HEK293T (cell line): ENCODE results near the gene TOB1.
"Not testable (repeated sequence)": the region's sequence is repeated elsewhere in the genome, so short reads cannot be mapped to it uniquely, and the experiment has no call there.

Source experiments
- CTCF ChIA-PET: fragments of 350-600 bp; formaldehyde crosslinking; extraction: SDS; loops from one replicate; lab custom pipeline; 2021; ENCODE audit warnings: antibody characterized with exemption, inconsistent platforms; lab: Yijun Ruan, JAX
- POLR2A ChIA-PET: fragments of 350-600 bp; formaldehyde crosslinking; extraction: SDS; loops from one replicate; lab custom pipeline; 2020; ENCODE audit warnings: antibody characterized with exemption, inconsistent platforms; lab: Yijun Ruan, JAX
- DNase-seq: peaks from one replicate; pipeline ENCODE4 v3.0.0; 2012; ENCODE audit warnings: mixed read lengths; ENCODE audit errors: extremely low spot score
- ARNT ChIP-seq: fragments of 450-650 bp; IDR thresholded peaks from 2 replicates; pipeline ENCODE4 v1.6.1; 2017; ENCODE audit warnings: mild to moderate bottlenecking
- BHLHE40 ChIP-seq: fragments of 450-650 bp; IDR thresholded peaks from 2 replicates; pipeline ENCODE4 v1.6.1; 2016; ENCODE audit warnings: mild to moderate bottlenecking, moderate library complexity, borderline replicate concordance
- CTBP1 ChIP-seq: fragments of 450-650 bp; IDR thresholded peaks from 2 replicates; pipeline ENCODE4 v1.6.1; 2016; ENCODE audit warnings: borderline replicate concordance
- ELF4 ChIP-seq: fragments of 450-650 bp; IDR thresholded peaks from 2 replicates; pipeline ENCODE4 v1.6.1; 2017; ENCODE audit warnings: antibody characterized with exemption
- FOXA1 ChIP-seq: fragments of 450-650 bp; IDR thresholded peaks from 2 replicates; pipeline ENCODE4 v1.6.1; 2016; ENCODE audit warnings: mild to moderate bottlenecking
- FOXK2 ChIP-seq: fragments of 450-650 bp; IDR thresholded peaks from 2 replicates; pipeline ENCODE4 v1.6.1; 2016; ENCODE audit warnings: mild to moderate bottlenecking
- FOXM1 ChIP-seq: fragments of 450-650 bp; IDR thresholded peaks from 2 replicates; pipeline ENCODE4 v1.6.1; 2017; ENCODE audit warnings: mild to moderate bottlenecking, borderline replicate concordance
- HDGF ChIP-seq: fragments of 450-650 bp; IDR thresholded peaks from 2 replicates; pipeline ENCODE4 v1.6.1; 2017; ENCODE audit warnings: antibody characterized with exemption, borderline replicate concordance
- L3MBTL2 ChIP-seq: fragments of 450-650 bp; conservative IDR thresholded peaks from 2 replicates; pipeline ENCODE4 v1.6.1; 2016; ENCODE audit warnings: mild to moderate bottlenecking
- LEF1 ChIP-seq: fragments of 450-650 bp; IDR thresholded peaks from 2 replicates; pipeline ENCODE4 v1.6.1; 2017; ENCODE audit warnings: mild to moderate bottlenecking, borderline replicate concordance
- NFRKB ChIP-seq: fragments of 450-650 bp; IDR thresholded peaks from 2 replicates; pipeline ENCODE4 v1.6.1; 2016; ENCODE audit warnings: mild to moderate bottlenecking, moderate library complexity
- PKNOX1 ChIP-seq: fragments of 450-650 bp; IDR thresholded peaks from 2 replicates; pipeline ENCODE4 v1.6.1; 2016
- SP1 ChIP-seq: fragments of 450-650 bp; IDR thresholded peaks from 2 replicates; pipeline ENCODE4 v1.6.1; 2017
- SUZ12 ChIP-seq: fragments of 450-650 bp; IDR thresholded peaks from 2 replicates; pipeline ENCODE4 v1.6.1; 2016; ENCODE audit warnings: mild to moderate bottlenecking
- TARDBP ChIP-seq: fragments of 450-650 bp; IDR thresholded peaks from 2 replicates; pipeline ENCODE4 v1.6.1; 2016
- ZNF384 ChIP-seq: fragments of 450-650 bp; IDR thresholded peaks from 2 replicates; pipeline ENCODE4 v1.6.1; 2016

TOB1 gene

GRCh38 chr17:50877838-50878237, 11.7 kb upstream of the TOB1 start:
- no peak for TF ChIP-seq LEF1
- TF ChIP-seq ELF4: no peak
- no peak for TF ChIP-seq ZNF384
- TF ChIP-seq L3MBTL2: no peak
- no peak for TF ChIP-seq HDGF
- TF ChIP-seq FOXM1: no peak
- TF ChIP-seq FOXA1: no peak
- TF ChIP-seq PKNOX1: no peak
- no peak for TF ChIP-seq BHLHE40
- TF ChIP-seq SP1: no peak
- TF ChIP-seq TARDBP: no peak
- no peak for TF ChIP-seq SUZ12
- TF ChIP-seq ARNT: no peak
- TF ChIP-seq CTBP1: no peak
- TF ChIP-seq NFRKB: no peak
- TF ChIP-seq FOXK2: no peak
- DNase-seq: no peak
- ChIA-PET CTCF (no interaction called here), POLR2A (interaction anchor here (4.8 kb wide), 1 partner anchor 11 kb away, joined by 26 read pairs; the partner anchor contains the start of gene TOB1)

- ChIA-PET POLR2A (interaction anchor here (4.8 kb wide), 1 partner anchor 10 kb away, joined by 26 read pairs; the partner anchor contains the start of gene TOB1), CTCF (interaction anchor here (0.7 kb wide), 1 partner anchor 72 kb away, joined by 3 read pairs; no protein-coding TSS in a partner anchor)
Observed at GRCh38 chr17:50877042-50877441, 10.9 kb upstream of the TOB1 start.

GRCh38 chr17:50875074-50875473, 8.9 kb upstream of the TOB1 start:
- TF ChIP-seq FOXM1 (no peak), ARNT (no peak), BHLHE40 (no peak), SP1 (no peak), SUZ12 (no peak), ZNF384 (no peak), PKNOX1 (no peak)
- POLR2A ChIA-PET: interaction anchor here (4.8 kb wide), 1 partner anchor 8 kb away, joined by 26 read pairs; the partner anchor contains the start of gene TOB1
- no peak for DNase-seq
- CTCF ChIA-PET: no interaction called here

More at GRCh38 chr17:50877042-50877441, 10.9 kb upstream of the TOB1 start:
- not testable (repeated sequence) for DNase-seq

- DNase-seq: no peak
- ChIA-PET CTCF (interaction anchor here (0.7 kb wide), 1 partner anchor 39 kb away, joined by 4 read pairs; no protein-coding TSS in a partner anchor), POLR2A (no interaction called here)
- no peak for TF ChIP-seq ARNT
- TF ChIP-seq TARDBP: no peak
- no peak for TF ChIP-seq LEF1
- no peak for TF ChIP-seq HDGF
Observed at GRCh38 chr17:50872710-50873424, 6.7 kb upstream of the TOB1 start.

- ChIA-PET CTCF (no interaction called here), POLR2A (no interaction called here)
- DNase-seq: no peak
- TF ChIP-seq ELF4 (no peak), ARNT (no peak), L3MBTL2 (no peak), TARDBP (no peak), PKNOX1 (no peak), FOXA1 (no peak)
Observed at GRCh38 chr17:50871898-50872297, 5.7 kb upstream of the TOB1 start.

- no peak for TF ChIP-seq CTBP1
- DNase-seq: no peak
- POLR2A ChIA-PET: no interaction called here
- CTCF ChIA-PET: no interaction called here
Observed at GRCh38 chr17:50871364-50871763, 5.2 kb upstream of the TOB1 start.

- TF ChIP-seq TARDBP (no peak), FOXA1 (no peak), SUZ12 (no peak), SP1 (no peak), PKNOX1 (no peak; the same call in 1 of the 2 replicates)
- no peak for DNase-seq
- ChIA-PET POLR2A (no interaction called here), CTCF (no interaction called here)
Observed at GRCh38 chr17:50868602-50869001, 2.4 kb upstream of the TOB1 start.
